GM18499 (cell line): ENCODE measurements around the gene RAB44.

ENCODE experiments used
- ATAC-seq: cut with Tn5 transposase; IDR thresholded peaks from one replicate; pipeline ENCODE4 v1.9.1; 2021; ENCODE audit warnings: moderate number of reproducible peaks; ENCODE audit not compliant: insufficient read depth, unreplicated experiment

RAB44 gene

DNA sequence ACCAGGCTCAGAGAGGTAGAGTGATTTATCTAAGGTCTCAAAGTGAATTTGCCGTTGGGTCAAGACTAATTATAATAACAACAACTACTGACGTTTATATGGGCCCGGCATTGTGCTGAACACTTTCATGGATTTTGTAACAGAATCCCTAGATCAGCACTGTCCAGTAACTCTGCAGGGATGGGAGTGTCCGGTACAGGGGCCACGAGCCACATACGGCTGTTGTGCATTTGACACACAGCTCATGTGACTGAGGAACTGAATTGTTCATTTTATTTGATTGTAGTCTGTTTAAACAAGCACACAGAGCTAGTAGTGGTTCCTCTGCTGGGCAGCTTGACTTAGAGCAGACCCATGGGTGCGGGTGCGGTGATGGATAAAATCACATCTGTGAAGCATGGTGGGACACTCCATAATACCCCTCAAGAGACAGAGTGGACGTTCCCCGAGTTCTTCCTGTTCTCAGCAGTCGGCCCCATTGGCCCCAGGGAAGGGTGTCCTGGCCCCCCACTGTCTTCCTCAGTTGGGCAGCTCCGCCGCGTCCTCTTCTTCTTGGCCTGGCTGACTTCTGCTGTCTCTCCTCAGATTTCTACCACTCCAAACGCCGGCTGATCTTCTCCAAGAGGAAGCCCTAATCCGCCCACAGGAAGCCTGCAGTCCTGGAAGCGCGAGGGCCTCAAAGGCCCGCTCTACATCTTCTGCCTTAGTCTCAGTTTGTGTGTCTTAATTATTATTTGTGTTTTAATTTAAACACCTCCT is 12.3 kb upstream of the RAB44 start:
- no peak for ATAC-seq

- no peak for ATAC-seq
Measured at GRCh38 chr6:36685926-36686667, 11.5 kb upstream of the RAB44 start.

GRCh38 chr6:36686668-36687513 is 10.7 kb upstream of the RAB44 start:
- no peak for ATAC-seq

GRCh38 chr6:36688063-36688738 is 9.4 kb upstream of the RAB44 start:
- ATAC-seq, result no peak

- ATAC-seq, result no peak
Measured at GRCh38 chr6:36688739-36689075, 8.9 kb upstream of the RAB44 start.

DNA sequence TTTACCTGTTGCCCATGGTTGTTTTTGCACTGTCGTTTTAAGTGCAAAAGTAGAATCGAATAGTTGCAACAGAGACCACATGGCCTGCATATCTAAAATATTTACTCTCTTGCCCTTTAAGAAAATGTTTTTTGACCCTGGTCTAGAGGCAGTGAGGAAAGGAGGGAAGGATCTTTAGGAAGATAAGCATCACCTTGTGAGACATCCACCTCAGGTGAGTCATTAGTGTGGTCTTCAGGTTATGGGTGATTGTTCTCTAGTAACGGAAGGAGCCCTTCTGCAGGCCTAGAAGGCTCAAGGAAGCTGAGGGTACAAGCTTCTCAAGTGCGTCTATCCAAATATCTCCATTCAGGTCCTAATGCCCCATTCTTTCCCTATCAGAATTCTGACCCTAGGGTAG is 6.6 kb upstream of the RAB44 start:
- ATAC-seq, result no peak

- no peak for ATAC-seq
Measured at GRCh38 chr6:36691612-36692011, 6.0 kb upstream of the RAB44 start.

DNA sequence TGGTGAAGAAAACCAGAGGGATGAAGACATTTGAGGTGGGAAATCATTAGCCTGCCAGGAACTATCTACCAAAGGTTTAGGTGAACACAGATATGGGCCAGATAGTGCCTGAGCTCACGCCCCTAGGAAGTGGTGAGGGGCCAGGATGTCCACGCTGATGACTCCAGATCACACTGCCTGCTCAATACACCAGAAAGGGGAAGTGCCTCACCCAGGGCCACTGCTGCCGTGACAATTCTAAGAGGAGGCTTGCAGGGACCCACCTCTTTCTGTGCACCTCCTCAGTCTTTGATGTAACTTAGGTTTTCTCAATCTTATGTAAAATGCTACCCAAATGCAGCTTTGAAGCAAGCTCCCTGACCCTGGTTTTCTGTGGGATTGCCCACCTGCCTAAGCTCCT is 5.4 kb upstream of the RAB44 start:
- no peak for ATAC-seq

DNA sequence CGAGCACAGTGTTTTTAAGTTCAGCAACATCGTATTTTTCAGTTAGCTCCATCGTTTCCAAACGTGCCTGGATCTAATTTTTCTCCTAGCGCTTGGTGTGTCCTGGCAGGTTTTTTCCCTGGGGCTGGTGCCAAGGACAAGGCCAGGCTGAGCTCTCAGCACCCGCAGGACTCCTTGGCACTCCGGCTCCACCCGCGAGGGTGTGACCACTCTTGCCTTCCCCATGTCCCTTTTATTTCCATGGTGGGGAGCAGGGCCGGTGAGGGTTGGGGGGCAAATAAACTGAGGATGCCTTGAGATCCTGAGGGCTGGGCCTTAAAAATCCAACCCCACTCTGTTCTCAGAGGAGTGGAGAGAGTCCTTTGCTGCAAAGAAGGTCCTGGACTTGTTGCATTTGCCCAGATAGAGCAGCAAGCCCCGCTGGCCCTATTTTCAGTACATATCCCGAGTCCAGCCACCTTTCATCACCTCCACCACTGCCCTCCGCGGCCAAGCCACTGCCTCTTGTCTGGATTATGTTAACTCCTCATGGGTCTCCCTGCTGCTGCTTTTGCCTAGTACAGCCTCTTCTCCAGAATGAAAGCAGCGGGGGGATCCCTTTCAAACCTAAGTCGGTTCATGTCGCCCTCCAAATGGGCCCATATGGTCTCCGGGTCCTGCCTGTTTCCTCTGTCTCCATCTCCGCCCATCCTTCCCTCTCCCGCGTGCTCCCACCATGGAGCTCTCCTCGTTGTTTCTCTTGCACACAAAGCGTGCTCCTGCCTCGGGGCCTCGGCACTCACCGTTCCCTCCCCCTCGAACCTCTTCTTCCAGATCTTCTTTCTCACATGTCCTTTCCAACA is 4.5 kb upstream of the RAB44 start:
- ATAC-seq, result no peak

DNA sequence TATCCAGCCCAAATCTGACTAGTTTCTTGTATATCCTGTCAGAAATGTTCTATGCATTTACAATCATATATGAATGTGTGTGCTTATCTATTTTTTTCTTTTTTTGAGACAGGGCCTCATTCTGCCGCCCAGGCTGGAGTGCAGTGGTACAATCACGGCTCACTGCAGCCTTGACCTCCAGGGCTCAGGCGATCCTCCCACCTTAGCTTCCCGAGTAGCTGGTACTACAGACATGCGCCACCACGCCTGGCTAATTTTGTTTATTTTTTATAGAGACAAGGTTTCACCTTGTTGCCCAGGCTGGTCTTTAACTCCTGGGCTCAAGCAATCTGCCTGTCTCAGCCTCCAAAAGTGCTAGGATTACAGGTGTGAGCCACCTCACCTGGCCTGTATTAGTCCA is 3.0 kb upstream of the RAB44 start:
- no peak for ATAC-seq

DNA sequence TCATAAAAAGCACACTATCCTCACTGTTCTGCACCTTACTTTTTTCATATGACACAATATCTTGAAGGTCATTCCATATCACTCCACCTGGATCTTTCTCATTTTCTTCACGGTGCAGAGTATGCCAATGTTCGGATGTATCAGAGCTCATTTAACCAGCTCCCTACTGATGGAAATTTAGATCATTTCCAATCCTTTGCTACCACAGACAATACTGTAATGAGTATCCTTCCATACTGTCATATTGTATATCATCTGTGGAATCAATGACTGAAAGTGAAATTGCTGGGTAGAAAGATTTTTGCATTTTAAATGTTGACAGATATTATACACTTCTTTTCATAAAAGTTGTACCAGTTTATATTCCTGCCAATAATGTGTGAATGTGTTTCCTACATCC is 2.2 kb upstream of the RAB44 start:
- ATAC-seq, result no peak

DNA sequence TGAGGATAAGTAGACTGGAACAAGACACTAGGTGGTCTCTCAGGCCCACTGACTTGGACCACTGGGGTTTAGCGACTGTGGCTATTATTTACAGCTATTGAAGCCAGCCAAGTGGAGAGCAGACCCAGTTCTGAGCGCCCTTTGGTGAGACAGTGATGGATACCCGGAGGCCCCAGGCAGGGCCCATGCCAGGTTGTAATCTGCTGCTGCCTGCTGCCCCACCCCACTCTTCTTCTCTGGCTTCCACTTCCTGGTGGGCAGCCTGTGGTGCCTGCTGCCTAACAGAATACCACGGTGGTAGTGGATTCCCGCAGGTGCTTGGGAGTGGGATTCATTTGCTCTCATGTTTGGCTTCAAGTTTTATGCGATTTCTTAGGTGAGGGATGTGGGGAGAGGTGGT is 570 bp downstream of the RAB44 start:
- no peak for ATAC-seq

GRCh38 chr6:36698871-36699271 is 1.2 kb downstream of the RAB44 start:
- no peak for ATAC-seq

DNA sequence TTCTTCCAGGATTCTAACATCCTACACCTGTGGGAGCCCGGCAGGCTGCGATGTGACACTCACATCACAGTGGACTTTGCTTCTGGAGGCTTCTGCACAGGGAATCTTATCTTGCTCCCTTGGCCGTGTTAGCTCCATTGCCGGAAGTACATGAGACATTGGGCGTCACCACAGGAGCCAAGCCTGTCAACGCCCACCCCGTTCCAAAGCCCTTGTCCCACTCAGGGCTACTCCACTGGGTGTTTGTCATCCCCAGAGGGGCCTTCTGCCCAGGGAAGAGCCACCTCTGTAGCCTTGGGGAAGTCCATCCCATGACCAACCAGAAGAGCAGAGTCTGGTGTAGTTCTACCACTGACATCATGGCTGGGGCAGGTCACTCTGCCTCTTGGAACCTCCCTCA is 1.7 kb downstream of the RAB44 start:
- ATAC-seq, result no peak

DNA sequence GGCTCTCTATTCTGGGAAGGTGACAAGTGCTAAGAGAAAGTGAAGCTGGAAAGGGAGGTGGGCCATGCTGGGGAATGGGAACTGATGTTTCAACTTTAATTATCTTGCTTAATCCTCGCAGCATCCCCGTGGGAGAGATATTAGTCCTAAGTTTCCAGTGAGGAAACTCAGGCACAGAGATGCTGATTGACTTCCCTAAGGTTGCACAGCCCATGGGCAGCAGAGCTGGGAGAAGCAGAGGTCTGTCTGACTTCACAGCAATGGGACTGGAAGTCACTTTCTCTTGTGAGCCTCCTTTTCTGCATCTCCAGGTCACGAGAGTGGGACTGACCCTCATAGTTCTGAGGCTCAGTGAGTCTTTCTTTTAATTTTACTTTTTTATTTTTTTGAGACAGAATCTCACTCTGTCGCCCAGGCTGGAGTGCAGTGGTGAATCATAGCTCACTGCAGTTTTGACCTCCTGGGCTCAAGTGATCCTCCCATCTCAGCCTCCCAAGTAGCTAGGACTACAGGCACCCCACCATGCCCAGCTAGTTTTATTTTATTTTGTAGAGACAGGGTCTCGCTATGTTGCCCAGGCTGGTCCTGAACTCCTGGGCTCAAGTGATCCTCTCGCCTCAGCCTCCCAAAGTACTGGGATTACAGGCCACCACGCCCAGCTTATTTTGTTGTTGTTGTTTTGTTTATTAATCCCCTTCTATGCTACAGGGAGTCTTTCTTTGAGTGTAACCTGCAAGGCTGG is 2.6 kb downstream of the RAB44 start:
- ATAC-seq, result no peak

GRCh38 chr6:36700831-36701230 is 3.2 kb downstream of the RAB44 start:
- no peak for ATAC-seq

- ATAC-seq, result no peak
Measured at GRCh38 chr6:36701401-36701991, 3.9 kb downstream of the RAB44 start.

DNA sequence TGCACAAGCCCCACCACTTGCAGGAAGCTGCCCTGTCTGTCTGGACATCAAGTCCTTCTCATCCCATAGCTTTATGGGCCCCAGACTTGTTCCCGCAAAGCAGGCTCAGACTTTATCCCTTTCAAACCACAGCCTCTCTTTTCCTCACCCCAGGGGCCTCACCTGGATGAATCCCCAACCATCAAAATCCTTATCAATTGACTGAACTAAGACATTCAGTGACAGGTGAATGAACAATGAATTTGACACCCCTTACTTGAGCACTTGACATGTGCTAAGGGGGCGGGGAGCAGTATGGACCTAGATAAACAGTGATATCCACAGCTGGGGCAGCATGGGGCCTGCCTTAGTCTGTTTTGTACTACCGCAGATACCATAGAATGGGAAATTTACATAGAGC is 5.0 kb downstream of the RAB44 start:
- ATAC-seq, result no peak
